Gastrocnemius medialis (tissue), 4 donors: ENCODE data around the gene KIRREL3. TPM values are rescaled to one million over a fixed set of nuclear protein-coding genes. Genes with fewer than 3 reads are reported as not detected.

ENCODE experiments used
- ATAC-seq, 2 donors: fragments of 150-250 bp; one replicate each; pipeline ENCODE4 v1.9.1; 2016
- DNase-seq, 2 donors: peaks; one replicate each; pipeline ENCODE4 v3.0.0-alpha.2; 2019
- H3K27ac ChIP-seq, 4 donors: fragments of 200-600 bp; sonication (generic); 1 replicate in 1 of 4; 2 replicates in 3 of 4; pipeline ENCODE4 v1.5.1; 2016 to 2018; ENCODE audit warnings: mild to moderate bottlenecking in 2 of 4, moderate library complexity in 1 of 4
- H3K27me3 ChIP-seq, 3 donors: fragments of 200-600 bp; sonication (generic) in 2 of 3; 1 replicate in 1 of 3; 2 replicates in 2 of 3; pipeline versions ENCODE4 v1.5.1 to v1.6.0; 2016 to 2019; ENCODE audit warnings: mild to moderate bottlenecking in 1 of 3, moderate library complexity in 1 of 3
- H3K36me3 ChIP-seq, 2 donors: fragments of 200-600 bp; sonication (generic) in 1 of 2; one replicate each; pipeline ENCODE4 v1.5.1; 2017 to 2018
- H3K4me1 ChIP-seq, 2 donors: fragments of 200-600 bp; sonication (generic) in 1 of 2; one replicate each; pipeline ENCODE4 v1.5.1; 2016 to 2017; ENCODE audit warnings: mild to moderate bottlenecking in 2 of 2
- H3K4me3 ChIP-seq, 4 donors: fragments of 200-600 bp; sonication (generic) in 3 of 4; 1 replicate in 1 of 4; 2 replicates in 3 of 4; pipeline ENCODE4 v1.5.1; 2016 to 2019; ENCODE audit warnings: mild to moderate bottlenecking in 2 of 4
- H3K9me3 ChIP-seq, 3 donors: fragments of 200-600 bp; sonication (generic) in 2 of 3; 1 replicate in 1 of 3; 2 replicates in 2 of 3; pipeline ENCODE4 v1.5.1; 2016 to 2019
- POLR2A ChIP-seq, 2 donors: fragments of 450-650 bp; IDR thresholded peaks; one replicate each; pipeline ENCODE4 v1.6.1; 2017; ENCODE audit warnings: antibody characterized with exemption in 2 of 2, mild to moderate bottlenecking in 2 of 2, moderate library complexity in 2 of 2
- in situ Hi-C, 4 donors: fragments of 200-750 bp; cut with MboI; loops; one replicate each; pipeline versions ENCODE4 v1.15.0 to v1.8.0; 2017; ENCODE audit warnings: low sequenced_read_pairs in 4 of 4
- intact Hi-C: fragments of 100-400 bp; cut with DNase I; formaldehyde crosslinking; loops from one replicate; pipeline ENCODE4 v1.15.1; 2023; ENCODE audit warnings: low total_unique reads
- total RNA-seq, 4 donors: library from RNA; depleted of rRNA; stranded (reverse); fragments of >200 nt; gene quantifications; one replicate each; pipeline versions ENCODE4 v1.1.0 to v1.2.3, GENCODE V29; 2016
- TF ChIP-seq, protein P1 (sequence below), 5 experiments: fragments of 450-650 bp in 3 of 5; fragments of 200-600 bp in 2 of 5; sonication (generic) in 2 of 5; IDR thresholded peaks in 4 of 5; conservative IDR thresholded peaks in 1 of 5; 1 replicate in 4 of 5; 2 replicates in 1 of 5; pipeline ENCODE4 v1.5.1; 2016 to 2019; ENCODE audit warnings: antibody characterized with exemption in 5 of 5, mild to moderate bottlenecking in 3 of 5, moderate library complexity in 3 of 5

Gene KIRREL3
- total RNA-seq, 4 donors from 2014 or later = 0.10 TPM; not detected in 3

DNA sequence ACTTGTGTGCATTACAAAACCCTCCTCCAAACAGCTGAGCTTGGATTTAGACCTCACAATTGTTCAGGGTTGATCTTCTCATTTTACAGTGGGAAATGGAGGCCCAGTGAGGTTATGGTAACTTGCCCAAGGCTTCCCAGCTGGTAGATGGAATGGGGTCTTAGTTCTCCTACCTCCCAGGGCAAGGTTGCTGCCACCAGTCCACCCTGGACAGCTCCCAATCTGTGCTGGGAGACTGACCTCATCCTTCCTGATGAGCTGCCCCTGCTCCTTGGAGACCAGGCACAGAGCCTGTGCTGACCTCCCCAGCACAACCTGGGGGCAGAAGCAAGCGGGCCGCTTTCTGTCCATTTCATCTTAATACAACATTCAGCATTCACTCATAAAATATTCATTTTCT lies 454.4 kb downstream of the KIRREL3 start:
- no peak for ATAC-seq
- in situ Hi-C loops (no loop called here), intact Hi-C loops (no loop called here)
- H3K27me3 ChIP-seq = peaks cover 4 to 8% (median 5%) of the 10 kb centered on the region in 3 donors
- no peak for DNase-seq
- H3K27ac ChIP-seq = no peak overlapping the region
- H3K4me1 ChIP-seq = no peaks in the 10 kb centered on the region
- H3K4me3 ChIP-seq = no peak overlapping the region
- TF ChIP-seq, protein P1, sequence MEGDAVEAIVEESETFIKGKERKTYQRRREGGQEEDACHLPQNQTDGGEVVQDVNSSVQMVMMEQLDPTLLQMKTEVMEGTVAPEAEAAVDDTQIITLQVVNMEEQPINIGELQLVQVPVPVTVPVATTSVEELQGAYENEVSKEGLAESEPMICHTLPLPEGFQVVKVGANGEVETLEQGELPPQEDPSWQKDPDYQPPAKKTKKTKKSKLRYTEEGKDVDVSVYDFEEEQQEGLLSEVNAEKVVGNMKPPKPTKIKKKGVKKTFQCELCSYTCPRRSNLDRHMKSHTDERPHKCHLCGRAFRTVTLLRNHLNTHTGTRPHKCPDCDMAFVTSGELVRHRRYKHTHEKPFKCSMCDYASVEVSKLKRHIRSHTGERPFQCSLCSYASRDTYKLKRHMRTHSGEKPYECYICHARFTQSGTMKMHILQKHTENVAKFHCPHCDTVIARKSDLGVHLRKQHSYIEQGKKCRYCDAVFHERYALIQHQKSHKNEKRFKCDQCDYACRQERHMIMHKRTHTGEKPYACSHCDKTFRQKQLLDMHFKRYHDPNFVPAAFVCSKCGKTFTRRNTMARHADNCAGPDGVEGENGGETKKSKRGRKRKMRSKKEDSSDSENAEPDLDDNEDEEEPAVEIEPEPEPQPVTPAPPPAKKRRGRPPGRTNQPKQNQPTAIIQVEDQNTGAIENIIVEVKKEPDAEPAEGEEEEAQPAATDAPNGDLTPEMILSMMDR (IDR thresholded peaks at IDR 0.05 in 4 of 5, conservative IDR thresholded peaks at IDR 0.05 in 1 of 5) = no peak
- TF ChIP-seq POLR2A (IDR thresholded peaks at IDR 0.05) = no peak
- no peaks in the 10 kb centered on the region for H3K36me3 ChIP-seq
- H3K9me3 ChIP-seq = no peaks in the 10 kb centered on the region

DNA sequence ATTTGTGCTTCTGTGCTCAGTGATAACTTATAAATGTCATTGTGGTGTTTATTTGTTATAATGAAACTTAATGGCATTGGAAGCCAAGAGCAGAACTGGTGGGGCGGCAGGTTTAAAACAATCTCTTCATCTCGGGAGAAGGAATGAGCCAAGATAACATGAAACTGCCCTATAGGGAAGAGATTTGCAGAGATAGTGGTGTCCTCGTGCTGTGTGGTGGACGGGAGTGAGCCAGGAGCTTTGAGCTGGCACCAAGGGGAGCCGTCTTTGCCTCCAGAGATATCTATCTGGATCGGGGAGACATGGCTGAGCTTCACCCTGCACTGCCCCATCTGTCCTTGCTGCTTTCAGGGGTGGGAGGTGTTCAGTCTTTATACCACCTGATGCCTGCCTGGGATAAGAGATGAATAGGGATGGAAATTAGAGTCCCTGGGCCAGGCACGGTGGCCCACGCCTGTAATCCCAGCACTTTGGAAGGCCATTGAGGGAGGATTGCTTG lies 455.5 kb downstream of the KIRREL3 start:
- H3K4me3 ChIP-seq = no peak overlapping the region
- no peak overlapping the region for H3K27ac ChIP-seq
- H3K4me1 ChIP-seq = no peaks in the 10 kb centered on the region
- intact Hi-C loops (no loop called here), in situ Hi-C loops (no loop called here)
- TF ChIP-seq POLR2A (IDR thresholded peaks at IDR 0.05) = no peak
- TF ChIP-seq, protein P1 (IDR thresholded peaks at IDR 0.05 in 4 of 5, conservative IDR thresholded peaks at IDR 0.05 in 1 of 5) = no peak
- H3K9me3 ChIP-seq = no peaks in the 10 kb centered on the region
- ATAC-seq (no peak), DNase-seq (no peak)
- H3K27me3 ChIP-seq = peaks cover 4 to 8% (median 5%) of the 10 kb centered on the region in 3 donors
- no peaks in the 10 kb centered on the region for H3K36me3 ChIP-seq

DNA sequence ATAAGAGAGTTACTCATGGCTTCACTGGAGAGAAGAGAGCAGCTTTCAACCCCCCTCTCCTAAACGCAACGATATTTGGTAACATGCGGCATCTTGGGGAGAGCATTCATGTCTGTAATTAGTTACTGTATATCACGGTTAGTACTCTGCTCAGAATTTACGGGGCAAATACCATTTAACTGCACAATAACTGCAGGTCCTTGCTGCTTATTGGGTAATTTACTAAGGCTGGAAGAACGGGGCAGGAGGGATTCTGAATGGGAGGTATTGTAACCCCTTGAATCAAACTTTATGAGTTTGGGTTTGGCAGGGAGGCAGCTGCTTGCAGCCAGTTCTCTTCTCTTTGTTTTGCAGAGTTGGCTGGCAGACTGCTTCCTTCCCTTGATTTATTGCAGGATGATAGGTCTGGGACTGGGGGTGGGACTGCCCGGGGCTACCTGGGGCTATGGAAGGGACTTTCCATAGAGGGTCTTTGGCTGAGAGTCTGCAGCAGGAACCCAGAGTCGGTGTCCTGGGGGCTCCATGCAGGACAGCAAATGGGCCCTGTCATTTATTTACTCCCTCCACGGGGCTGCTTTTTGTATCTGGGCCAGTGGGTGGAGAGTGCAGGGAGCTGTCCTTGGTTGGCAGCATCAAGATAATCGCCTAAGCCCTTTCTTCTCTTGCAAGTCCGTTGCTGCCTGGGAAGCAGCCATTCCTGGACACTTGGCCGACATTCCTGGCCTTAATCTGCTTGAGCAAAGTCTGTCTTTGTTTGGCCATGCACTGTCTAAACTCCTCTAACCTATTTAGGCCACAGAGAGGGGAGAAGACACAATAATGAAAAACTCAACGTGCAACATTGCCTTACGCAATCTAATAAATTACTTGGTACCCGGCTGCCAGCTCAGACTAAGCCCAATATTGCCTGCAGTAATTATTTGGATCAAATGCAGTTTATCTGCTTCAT lies 456.2 kb downstream of the KIRREL3 start:
- H3K27me3 ChIP-seq = peaks cover 4 to 7% (median 5%) of the 10 kb centered on the region in 3 donors
- no peak for DNase-seq
- ATAC-seq = no peak
- intact Hi-C loops (no loop called here), in situ Hi-C loops (no loop called here)
- no peaks in the 10 kb centered on the region for H3K9me3 ChIP-seq
- no peak overlapping the region for H3K27ac ChIP-seq
- no peaks in the 10 kb centered on the region for H3K36me3 ChIP-seq
- no peak for TF ChIP-seq POLR2A (IDR thresholded peaks at IDR 0.05)
- TF ChIP-seq, protein P1 (IDR thresholded peaks at IDR 0.05 in 4 of 5, conservative IDR thresholded peaks at IDR 0.05 in 1 of 5) = no peak
- no peak overlapping the region for H3K4me3 ChIP-seq
- H3K4me1 ChIP-seq = no peaks in the 10 kb centered on the region

DNA sequence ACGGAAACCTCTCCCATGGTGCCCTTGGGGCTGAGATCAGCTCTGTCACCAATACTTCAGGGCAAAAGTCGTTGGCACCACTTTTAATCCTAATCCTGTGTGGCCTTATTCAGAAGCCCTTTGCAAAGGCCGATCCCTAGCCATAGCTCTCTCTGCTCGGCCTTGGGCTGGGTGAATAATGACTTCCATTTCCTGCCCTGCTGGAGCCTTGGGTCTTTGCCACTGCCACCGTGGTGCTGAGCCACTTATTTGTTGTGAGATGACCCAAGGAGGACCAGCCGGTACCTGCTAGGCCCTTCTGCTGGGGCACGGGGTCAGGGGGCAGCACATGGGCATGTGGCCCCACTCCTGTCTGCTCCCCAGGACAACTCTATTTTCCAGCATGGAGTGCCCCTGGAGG lies 456.9 kb downstream of the KIRREL3 start:
- Histone ChIP-seq H3K36me3 (no peaks in the 10 kb centered on the region), H3K27me3 (peaks cover 4 to 6% (median 5%) of the 10 kb centered on the region in 3 donors), H3K9me3 (no peaks in the 10 kb centered on the region), H3K27ac (no peak overlapping the region), H3K4me1 (no peaks in the 10 kb centered on the region), H3K4me3 (no peak overlapping the region)
- in situ Hi-C loops (no loop called here), intact Hi-C loops (no loop called here)
- no peak for TF ChIP-seq POLR2A (IDR thresholded peaks at IDR 0.05)
- TF ChIP-seq, protein P1 (IDR thresholded peaks at IDR 0.05 in 4 of 5, conservative IDR thresholded peaks at IDR 0.05 in 1 of 5) = no peak
- DNase-seq (no peak), ATAC-seq (no peak)
